Measurements from ENCODE around the gene SRD5A2.

Gene SRD5A2

DNA sequence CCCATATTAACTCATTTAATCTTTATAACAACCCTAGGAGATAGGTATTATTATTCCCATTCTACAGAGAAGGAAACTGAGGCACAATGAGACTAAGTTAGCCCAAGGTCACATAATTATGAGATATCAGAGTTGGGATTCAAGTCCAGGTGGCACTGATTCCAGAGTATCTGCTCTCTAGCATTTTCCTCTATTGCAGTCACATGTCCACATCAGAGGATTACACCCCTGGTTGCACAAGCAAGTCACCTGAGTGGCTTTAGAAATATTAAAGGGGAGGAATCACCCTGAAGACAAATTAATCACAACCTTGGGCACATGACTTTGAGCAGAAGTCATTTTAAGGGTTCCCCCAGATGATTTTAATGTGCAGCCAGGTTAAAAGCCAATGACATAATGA, 23.8 kb downstream of the SRD5A2 start:
- H3K27me3 Mint-ChIP-seq (ENCODE audit: low read depth), result no peaks in the 10 kb centered on the region
- no peak overlapping the region for H3K27ac Mint-ChIP-seq
- H3K36me3 Mint-ChIP-seq (ENCODE audit: low read depth), result no peaks in the 10 kb centered on the region
- H3K9me3 Mint-ChIP-seq, result no peaks in the 10 kb centered on the region
- no peaks in the 10 kb centered on the region for H3K4me1 Mint-ChIP-seq (ENCODE audit: low read depth)
- H3K4me3 Mint-ChIP-seq, result no peak overlapping the region
- no peak for DNase-seq (ENCODE audit: low spot score)

GRCh38 chr2:31555967-31556706, 24.6 kb downstream of the SRD5A2 start:
- H3K9me3 Mint-ChIP-seq, result no peaks in the 10 kb centered on the region
- DNase-seq (ENCODE audit: low spot score), result no peak
- H3K27ac Mint-ChIP-seq, result no peak overlapping the region
- H3K27me3 Mint-ChIP-seq (ENCODE audit: low read depth), result no peaks in the 10 kb centered on the region
- H3K36me3 Mint-ChIP-seq (ENCODE audit: low read depth), result no peaks in the 10 kb centered on the region
- H3K4me3 Mint-ChIP-seq, result no peak overlapping the region
- no peaks in the 10 kb centered on the region for H3K4me1 Mint-ChIP-seq (ENCODE audit: low read depth)

DNA sequence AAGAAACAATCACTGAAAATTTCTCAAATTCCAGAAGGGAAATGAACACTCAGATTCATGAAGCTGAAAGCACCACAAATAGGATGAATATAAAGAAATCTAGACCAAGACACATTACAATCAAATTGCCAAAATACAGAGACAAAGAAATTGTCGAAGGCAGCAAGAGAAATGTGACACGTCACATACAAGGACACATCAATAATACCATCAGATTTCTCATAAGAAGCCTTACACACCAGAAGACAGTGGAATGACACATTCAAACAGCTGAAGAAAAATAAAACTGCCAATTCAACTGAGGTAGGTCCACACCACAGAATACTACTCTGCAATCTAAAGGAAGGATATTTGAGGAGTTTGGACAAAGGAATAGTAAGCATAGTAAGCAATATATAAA, 27.4 kb downstream of the SRD5A2 start:
- Mint-ChIP-seq H3K4me3 (no peak overlapping the region), H3K9me3 (no peaks in the 10 kb centered on the region), H3K27ac (no peak overlapping the region), H3K36me3 (ENCODE audit: low read depth) (no peaks in the 10 kb centered on the region), H3K27me3 (ENCODE audit: low read depth) (no peaks in the 10 kb centered on the region), H3K4me1 (ENCODE audit: low read depth) (no peaks in the 10 kb centered on the region)
- no peak for DNase-seq (ENCODE audit: low spot score)

GRCh38 chr2:31547485-31547884, 33.3 kb downstream of the SRD5A2 start:
- Mint-ChIP-seq H3K27me3 (ENCODE audit: low read depth) (no peaks in the 10 kb centered on the region), H3K9me3 (peaks cover 10% of the 10 kb centered on the region), H3K36me3 (ENCODE audit: low read depth) (no peaks in the 10 kb centered on the region), H3K4me3 (no peak overlapping the region), H3K27ac (no peak overlapping the region), H3K4me1 (ENCODE audit: low read depth) (no peaks in the 10 kb centered on the region)
- no peak for DNase-seq (ENCODE audit: low spot score)

DNA sequence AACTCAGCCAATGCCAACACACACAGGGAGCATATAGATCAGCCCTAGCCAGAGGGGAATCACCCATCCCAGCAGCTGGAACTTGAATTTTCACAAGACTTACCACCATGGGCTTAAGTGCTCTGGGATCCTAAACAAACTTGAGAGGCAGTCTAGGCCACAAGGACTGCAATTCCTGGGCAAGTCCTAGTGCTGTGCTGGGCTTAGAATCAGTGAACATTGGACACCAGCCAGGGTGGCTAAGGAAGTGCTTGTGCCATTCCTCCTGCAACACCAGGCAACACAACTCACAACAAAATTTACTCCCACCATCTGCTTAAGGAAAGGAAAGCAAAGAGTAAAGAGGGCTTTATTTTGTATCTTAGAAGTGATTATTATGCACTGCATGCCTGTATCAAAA, 38.9 kb downstream of the SRD5A2 start:
- Mint-ChIP-seq H3K4me3 (no peak overlapping the region), H3K36me3 (ENCODE audit: low read depth) (no peaks in the 10 kb centered on the region), H3K4me1 (ENCODE audit: low read depth) (no peaks in the 10 kb centered on the region), H3K9me3 (peaks cover 11% of the 10 kb centered on the region), H3K27me3 (ENCODE audit: low read depth) (no peaks in the 10 kb centered on the region), H3K27ac (no peak overlapping the region)
- DNase-seq (ENCODE audit: low spot score), result no peak

GRCh38 chr2:31539505-31539904, 41.2 kb downstream of the SRD5A2 start:
- Mint-ChIP-seq H3K4me1 (ENCODE audit: low read depth) (no peaks in the 10 kb centered on the region), H3K27me3 (ENCODE audit: low read depth) (no peaks in the 10 kb centered on the region), H3K36me3 (ENCODE audit: low read depth) (no peaks in the 10 kb centered on the region), H3K27ac (no peak overlapping the region), H3K4me3 (no peak overlapping the region), H3K9me3 (peaks cover 11% of the 10 kb centered on the region)
- DNase-seq (ENCODE audit: low spot score), result no peak

DNA sequence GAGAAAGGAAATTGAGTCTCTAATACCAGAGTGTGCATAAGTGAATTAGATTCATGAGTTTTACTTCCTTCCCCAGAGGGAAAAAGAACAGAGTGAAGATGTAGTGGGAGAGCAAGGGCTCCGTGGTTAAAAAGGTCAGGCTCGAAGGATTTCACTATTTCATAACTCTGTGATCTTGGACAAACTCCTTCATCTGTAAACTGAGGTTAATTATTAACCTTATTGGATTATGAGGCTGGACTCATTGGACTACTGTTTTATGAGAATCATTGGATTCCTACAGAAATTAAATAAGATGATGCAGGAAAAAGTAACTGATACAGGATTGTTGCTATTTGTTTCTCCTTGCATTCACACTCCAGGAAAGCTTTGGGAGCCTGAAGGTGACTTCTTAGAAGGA, 45.0 kb downstream of the SRD5A2 start:
- Mint-ChIP-seq H3K9me3 (no peaks in the 10 kb centered on the region), H3K27me3 (ENCODE audit: low read depth) (no peaks in the 10 kb centered on the region), H3K36me3 (ENCODE audit: low read depth) (no peaks in the 10 kb centered on the region), H3K4me1 (ENCODE audit: low read depth) (no peaks in the 10 kb centered on the region), H3K4me3 (no peak overlapping the region), H3K27ac (no peak overlapping the region)
- no peak for DNase-seq (ENCODE audit: low spot score)

GRCh38 chr2:31534636-31535035, 46.1 kb downstream of the SRD5A2 start:
- no peak overlapping the region for H3K4me3 Mint-ChIP-seq
- no peak overlapping the region for H3K27ac Mint-ChIP-seq
- no peaks in the 10 kb centered on the region for H3K9me3 Mint-ChIP-seq
- no peaks in the 10 kb centered on the region for H3K27me3 Mint-ChIP-seq (ENCODE audit: low read depth)
- no peak for DNase-seq (ENCODE audit: low spot score)
- no peaks in the 10 kb centered on the region for H3K4me1 Mint-ChIP-seq (ENCODE audit: low read depth)
- H3K36me3 Mint-ChIP-seq (ENCODE audit: low read depth), result no peaks in the 10 kb centered on the region

DNA sequence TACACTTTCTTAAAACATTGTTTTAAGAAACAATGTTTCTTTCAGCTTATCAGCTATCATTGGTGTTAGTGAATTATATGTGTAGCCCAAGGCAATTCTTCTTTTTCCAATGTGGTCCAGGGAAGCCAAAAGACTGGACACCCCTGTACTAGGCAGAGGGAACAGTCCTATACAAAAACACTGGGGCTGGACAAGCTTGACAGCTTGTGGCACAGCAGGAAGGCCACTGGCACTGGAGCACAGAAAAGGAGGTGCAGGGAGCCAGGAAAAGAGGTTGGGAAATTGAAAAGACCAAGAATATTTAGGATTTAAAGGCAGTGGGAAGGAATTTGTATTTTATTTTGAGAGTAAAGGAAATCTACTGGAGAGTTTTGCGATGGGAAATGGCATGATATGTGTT, 47.7 kb downstream of the SRD5A2 start:
- no peak for DNase-seq (ENCODE audit: low spot score)
- no peaks in the 10 kb centered on the region for H3K4me1 Mint-ChIP-seq (ENCODE audit: low read depth)
- H3K27me3 Mint-ChIP-seq (ENCODE audit: low read depth), result no peaks in the 10 kb centered on the region
- H3K36me3 Mint-ChIP-seq (ENCODE audit: low read depth), result no peaks in the 10 kb centered on the region
- no peaks in the 10 kb centered on the region for H3K9me3 Mint-ChIP-seq
- H3K4me3 Mint-ChIP-seq, result no peak overlapping the region
- no peak overlapping the region for H3K27ac Mint-ChIP-seq

GRCh38 chr2:31531101-31531500, 49.6 kb downstream of the SRD5A2 start:
- H3K4me1 Mint-ChIP-seq (ENCODE audit: low read depth), result no peaks in the 10 kb centered on the region
- no peak overlapping the region for H3K27ac Mint-ChIP-seq
- H3K27me3 Mint-ChIP-seq (ENCODE audit: low read depth), result no peaks in the 10 kb centered on the region
- DNase-seq (ENCODE audit: low spot score), result no peak
- H3K4me3 Mint-ChIP-seq, result no peak overlapping the region
- no peaks in the 10 kb centered on the region for H3K36me3 Mint-ChIP-seq (ENCODE audit: low read depth)
- no peaks in the 10 kb centered on the region for H3K9me3 Mint-ChIP-seq

DNA sequence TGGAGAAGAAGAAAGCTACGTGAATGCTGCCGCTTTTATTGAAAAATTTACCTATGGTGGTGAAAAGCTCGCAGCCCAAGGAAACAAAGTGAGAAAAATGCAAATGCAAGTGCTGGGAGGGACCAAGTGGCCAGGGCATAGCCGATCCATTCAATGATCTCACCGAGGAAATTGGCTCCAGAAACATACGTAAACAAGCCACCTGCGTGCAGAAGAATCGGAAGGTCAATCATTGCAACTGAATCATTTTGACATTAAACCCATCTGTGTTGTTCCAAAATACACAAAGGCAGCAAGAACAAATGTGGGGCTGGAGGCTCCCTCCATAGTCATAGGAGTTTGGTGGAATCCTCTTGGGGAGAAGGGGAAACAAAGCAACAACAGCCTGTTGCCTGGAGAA, 51.5 kb downstream of the SRD5A2 start:
- Mint-ChIP-seq H3K4me1 (ENCODE audit: low read depth) (no peaks in the 10 kb centered on the region), H3K27me3 (ENCODE audit: low read depth) (peaks cover 5% of the 10 kb centered on the region), H3K27ac (no peak overlapping the region), H3K9me3 (no peaks in the 10 kb centered on the region), H3K36me3 (ENCODE audit: low read depth) (no peaks in the 10 kb centered on the region), H3K4me3 (no peak overlapping the region)
- DNase-seq (ENCODE audit: low spot score), result no peak

- H3K36me3 Mint-ChIP-seq (ENCODE audit: low read depth), result no peaks in the 10 kb centered on the region
- no peak for DNase-seq (ENCODE audit: low spot score)
- H3K27me3 Mint-ChIP-seq (ENCODE audit: low read depth), result peaks cover 5% of the 10 kb centered on the region
- no peak overlapping the region for H3K27ac Mint-ChIP-seq
- H3K4me1 Mint-ChIP-seq (ENCODE audit: low read depth), result no peaks in the 10 kb centered on the region
- H3K9me3 Mint-ChIP-seq, result no peaks in the 10 kb centered on the region
- H3K4me3 Mint-ChIP-seq, result no peak overlapping the region
Measured at GRCh38 chr2:31528823-31529222, 51.9 kb downstream of the SRD5A2 start.

DNA sequence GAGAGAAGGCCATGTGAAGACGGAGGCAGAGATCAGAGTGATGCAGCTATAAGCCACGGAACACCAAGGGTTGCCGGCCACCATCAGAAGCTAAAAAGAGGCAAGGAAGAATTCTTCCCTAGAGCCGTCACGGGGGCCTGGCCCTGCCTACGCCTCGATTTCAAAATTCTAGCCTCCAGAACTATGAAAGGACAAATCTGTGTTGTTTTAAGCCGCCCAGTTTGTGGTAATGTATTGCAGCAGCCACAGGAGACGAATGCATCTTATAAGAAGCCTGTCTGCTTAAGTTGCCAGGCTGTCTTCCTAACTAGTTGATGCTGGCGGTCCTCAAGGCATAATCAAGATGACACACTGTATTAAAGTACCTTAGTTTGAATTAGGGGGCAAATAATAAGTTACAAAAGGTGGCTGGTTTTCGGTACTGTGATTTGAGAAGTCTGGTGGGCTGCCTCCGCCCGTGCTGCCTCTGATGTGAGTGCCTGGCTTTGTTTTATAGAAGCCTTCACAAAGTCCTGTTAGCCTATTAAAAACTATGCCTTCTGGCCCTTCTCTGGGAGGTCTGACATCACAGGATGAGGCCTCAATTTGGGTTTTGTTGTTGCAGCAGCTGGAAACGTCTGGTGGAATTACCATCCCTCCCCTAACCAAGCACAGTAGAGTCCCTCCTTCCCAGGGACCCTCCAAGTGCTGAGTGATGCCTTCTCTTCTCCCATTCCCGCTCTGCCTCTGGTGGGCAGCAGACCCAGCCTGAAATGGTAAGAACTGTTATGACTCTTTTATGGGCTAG, 53.6 kb downstream of the SRD5A2 start:
- H3K27me3 Mint-ChIP-seq (ENCODE audit: low read depth), result peaks cover 5% of the 10 kb centered on the region
- H3K4me1 Mint-ChIP-seq (ENCODE audit: low read depth), result no peaks in the 10 kb centered on the region
- H3K9me3 Mint-ChIP-seq, result no peaks in the 10 kb centered on the region
- DNase-seq (ENCODE audit: low spot score), result no peak
- no peak overlapping the region for H3K4me3 Mint-ChIP-seq
- no peak overlapping the region for H3K27ac Mint-ChIP-seq
- no peaks in the 10 kb centered on the region for H3K36me3 Mint-ChIP-seq (ENCODE audit: low read depth)

- Mint-ChIP-seq H3K27ac (no peak overlapping the region), H3K9me3 (no peaks in the 10 kb centered on the region), H3K36me3 (ENCODE audit: low read depth) (no peaks in the 10 kb centered on the region), H3K27me3 (ENCODE audit: low read depth) (peaks cover 5% of the 10 kb centered on the region), H3K4me1 (ENCODE audit: low read depth) (no peaks in the 10 kb centered on the region), H3K4me3 (no peak overlapping the region)
- DNase-seq (ENCODE audit: low spot score), result no peak
Measured at GRCh38 chr2:31525876-31526275, 54.9 kb downstream of the SRD5A2 start.

All from T-helper 2 cell treated with Interferon-gamma antibody and Interleukin-4, amounts not matched to agents 5 μg/mL and 100 μg/mL, for 36 hours (primary cell).